GM21528 (cell line): ENCODE measurements around the gene DMRTC2.

Experiments
- ATAC-seq: cut with Tn5 transposase; IDR thresholded peaks from one replicate; pipeline ENCODE4 v1.9.1; 2021; ENCODE audit warnings: mild to moderate bottlenecking, moderate library complexity; ENCODE audit not compliant: unreplicated experiment, low FRiP score

Gene DMRTC2

GRCh38 chr19:41845001-41845050 is at the start of gene DMRTC2:
Gene DMRTC2, plus strand, starts transcription at chr19:41845042. Its CDS starts 2,387 bp downstream, at chr19:41847429.
- no peak for ATAC-seq

GRCh38 chr19:41796362-41796761 is 48.5 kb upstream of the DMRTC2 start, which contains the start of gene CEACAM3:
Gene CEACAM3, plus strand, starts transcription at chr19:41796587. Its CDS starts 91 bp downstream, at chr19:41796678.
- ATAC-seq: no peak

GRCh38 chr19:41796901-41797300 is 47.9 kb upstream of the DMRTC2 start:
- no peak for ATAC-seq

- no peak for ATAC-seq
Measured at GRCh38 chr19:41799444-41800000, 45.3 kb upstream of the DMRTC2 start.

- no peak for ATAC-seq
Measured at GRCh38 chr19:41801031-41801430, 43.8 kb upstream of the DMRTC2 start.

- ATAC-seq: no peak
Measured at GRCh38 chr19:41801792-41802211, 43.0 kb upstream of the DMRTC2 start.

GRCh38 chr19:41802770-41803169 is 42.1 kb upstream of the DMRTC2 start:
- no peak for ATAC-seq

GRCh38 chr19:41804336-41804735 is 40.5 kb upstream of the DMRTC2 start:
- no peak for ATAC-seq

GRCh38 chr19:41807176-41807575 is 37.7 kb upstream of the DMRTC2 start:
- ATAC-seq: no peak

- no peak for ATAC-seq
Measured at GRCh38 chr19:41808663-41809566, 35.9 kb upstream of the DMRTC2 start.

GRCh38 chr19:41810301-41810700 is 34.5 kb upstream of the DMRTC2 start:
- no peak for ATAC-seq

- no peak for ATAC-seq
Measured at GRCh38 chr19:41811036-41811435, 33.8 kb upstream of the DMRTC2 start.

- ATAC-seq: no peak
Measured at GRCh38 chr19:41811981-41812380, 32.9 kb upstream of the DMRTC2 start.

- no peak for ATAC-seq
Measured at GRCh38 chr19:41813911-41814310, 30.9 kb upstream of the DMRTC2 start.

- no peak for ATAC-seq
Measured at GRCh38 chr19:41815301-41815700, 29.5 kb upstream of the DMRTC2 start.

- ATAC-seq: no peak
Measured at GRCh38 chr19:41816761-41817160, 28.1 kb upstream of the DMRTC2 start.

- ATAC-seq: no peak
Measured at GRCh38 chr19:41821003-41821735, 23.7 kb upstream of the DMRTC2 start.

- ATAC-seq: no peak
Measured at GRCh38 chr19:41837981-41838708, 6.7 kb upstream of the DMRTC2 start.

- ATAC-seq: no peak
Measured at GRCh38 chr19:41839211-41839610, 5.6 kb upstream of the DMRTC2 start.

GRCh38 chr19:41843371-41843770 is 1.5 kb upstream of the DMRTC2 start:
- ATAC-seq: no peak

GRCh38 chr19:41844601-41845000 is 241 bp upstream of the DMRTC2 start, which contains the start of gene LYPD4:
Gene LYPD4, minus strand, starts transcription at chr19:41844683. Its CDS starts 5,398 bp downstream, at chr19:41839285.
- no peak for ATAC-seq
